Measurements from ENCODE around the gene COG8.

The COG8 gene

DNA sequence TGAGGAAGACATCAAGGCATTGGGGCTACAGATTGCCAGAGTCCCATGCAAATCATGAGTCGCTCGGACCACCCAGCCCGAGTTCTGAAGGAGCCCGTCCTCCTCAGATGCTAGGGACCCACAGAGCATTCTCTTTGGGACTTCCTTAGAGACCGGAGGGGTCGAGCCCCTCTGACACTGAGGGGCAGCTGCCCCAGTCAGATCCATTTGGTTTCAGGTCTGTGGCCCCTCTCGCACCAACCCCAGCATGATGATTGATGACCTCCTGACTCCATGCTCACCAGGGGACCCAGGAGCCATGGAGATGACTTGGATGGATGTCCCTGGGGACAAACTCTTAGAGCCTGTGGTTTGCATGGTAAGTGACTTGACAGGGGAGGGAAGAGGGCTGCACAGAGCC, 17.0 kb downstream of the COG8 start:
- peak overlapping the region; percentile 43 for H3K9ac ChIP-seq
- H3K27ac ChIP-seq, result peak overlapping the region; percentile 55; the same call in 1 of the 2 replicates
- peaks cover 100% of the 10 kb centered on the region for H3K36me3 ChIP-seq
- H3K4me3 ChIP-seq, result peak overlapping the region; percentile 5; the same call in 1 of the 2 replicates
- no peaks in the 10 kb centered on the region for H3K9me3 ChIP-seq
- no peak for TF ChIP-seq Cebpa-rat (IDR thresholded peaks at IDR 0.05)
- H4K20me1 ChIP-seq, result peaks cover 99% of the 10 kb centered on the region
- no peaks in the 10 kb centered on the region for H3K27me3 ChIP-seq
- H3K4me2 ChIP-seq, result peak overlapping the region; percentile 81
- H3K4me1 ChIP-seq, result peaks cover 78% of the 10 kb centered on the region

DNA sequence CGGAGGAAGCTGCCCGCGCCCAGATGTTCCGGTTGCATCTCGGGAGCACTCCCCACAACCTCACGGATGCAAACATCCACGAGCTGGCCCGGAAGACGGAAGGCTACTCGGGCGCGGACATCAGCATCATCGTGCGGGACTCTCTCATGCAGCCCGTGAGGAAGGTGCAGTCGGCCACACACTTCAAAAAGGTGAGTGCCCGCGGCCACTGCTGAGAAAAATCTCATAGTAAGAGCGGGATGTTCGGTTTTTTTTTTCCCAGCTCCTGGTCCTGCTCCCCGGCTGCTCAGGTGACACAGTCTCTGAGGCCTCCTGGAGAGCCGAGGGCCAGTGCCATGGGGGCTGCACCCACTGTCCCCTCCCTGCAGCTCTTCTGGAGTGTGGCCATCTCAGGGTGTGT, 18.3 kb downstream of the COG8 start:
- Histone ChIP-seq H3K36me3 (peaks cover 100% of the 10 kb centered on the region), H3K4me3 (peak overlapping the region; percentile 44; the same call in 1 of the 2 replicates), H3K27ac (peak overlapping the region; percentile 60), H3K4me1 (peaks cover 66% of the 10 kb centered on the region), H3K9me3 (no peaks in the 10 kb centered on the region), H3K27me3 (no peaks in the 10 kb centered on the region), H4K20me1 (peaks cover 99% of the 10 kb centered on the region), H3K9ac (peak overlapping the region; percentile 33), H3K4me2 (peak overlapping the region; percentile 81)
- no peak for TF ChIP-seq Cebpa-rat (IDR thresholded peaks at IDR 0.05)

- peak overlapping the region; percentile 81 for H3K4me2 ChIP-seq
- H3K9ac ChIP-seq, result peak overlapping the region; percentile 33
Observed at GRCh38 chr16:69320740-69321073, 18.7 kb downstream of the COG8 start.

GRCh38 chr16:69319826-69320739, 19.3 kb downstream of the COG8 start:
- peak overlapping the region; percentile 60 for H3K27ac ChIP-seq
- H3K4me1 ChIP-seq, result peaks cover 56% of the 10 kb centered on the region
- H4K20me1 ChIP-seq, result peaks cover 99% of the 10 kb centered on the region
- H3K4me3 ChIP-seq, result peak overlapping the region; percentile 44; the same call in 1 of the 2 replicates
- H3K27me3 ChIP-seq, result no peaks in the 10 kb centered on the region
- peak overlapping the region; percentile 33 for H3K9ac ChIP-seq
- H3K4me2 ChIP-seq, result peak overlapping the region; percentile 81
- H3K36me3 ChIP-seq, result peaks cover 100% of the 10 kb centered on the region
- H3K9me3 ChIP-seq, result no peaks in the 10 kb centered on the region
- no peak for TF ChIP-seq Cebpa-rat (IDR thresholded peaks at IDR 0.05)

More at GRCh38 chr16:69320740-69321073, 18.7 kb downstream of the COG8 start:
- Histone ChIP-seq H3K4me1 (peaks cover 62% of the 10 kb centered on the region), H3K4me3 (peak overlapping the region; percentile 44; the same call in 1 of the 2 replicates), H3K27ac (peak overlapping the region; percentile 60), H3K27me3 (no peaks in the 10 kb centered on the region), H3K9me3 (no peaks in the 10 kb centered on the region), H4K20me1 (peaks cover 99% of the 10 kb centered on the region), H3K36me3 (peaks cover 100% of the 10 kb centered on the region)
- no peak for TF ChIP-seq Cebpa-rat (IDR thresholded peaks at IDR 0.05)

DNA sequence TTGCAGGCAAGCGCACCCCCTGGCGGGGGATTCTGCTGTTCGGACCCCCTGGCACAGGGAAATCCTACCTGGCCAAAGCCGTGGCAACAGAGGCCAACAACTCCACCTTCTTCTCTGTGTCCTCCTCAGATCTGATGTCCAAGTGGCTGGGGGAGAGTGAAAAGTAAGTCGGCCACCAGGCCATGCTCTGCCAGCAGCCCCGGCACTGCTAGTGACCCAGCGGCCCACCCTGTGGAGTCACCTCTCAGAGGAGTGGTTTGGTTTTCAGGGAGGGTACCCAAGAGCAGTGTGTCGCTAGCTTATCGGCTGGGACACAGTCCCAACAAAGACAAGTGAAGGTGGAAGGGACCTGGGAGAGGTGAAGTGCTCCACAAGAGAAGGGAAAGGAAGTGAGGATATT, 20.0 kb downstream of the COG8 start:
- no peaks in the 10 kb centered on the region for H3K9me3 ChIP-seq
- no peaks in the 10 kb centered on the region for H3K27me3 ChIP-seq
- peaks cover 49% of the 10 kb centered on the region for H3K4me1 ChIP-seq
- H3K27ac ChIP-seq, result 0 out of 2 replicates have a peak overlapping the region, but pooled peaks have one; percentile 60
- no peak for TF ChIP-seq Cebpa-rat (IDR thresholded peaks at IDR 0.05)
- H4K20me1 ChIP-seq, result peaks cover 99% of the 10 kb centered on the region
- no peak overlapping the region for H3K9ac ChIP-seq
- no peak overlapping the region for H3K4me3 ChIP-seq
- H3K36me3 ChIP-seq, result peaks cover 100% of the 10 kb centered on the region
- no peak overlapping the region for H3K4me2 ChIP-seq

DNA sequence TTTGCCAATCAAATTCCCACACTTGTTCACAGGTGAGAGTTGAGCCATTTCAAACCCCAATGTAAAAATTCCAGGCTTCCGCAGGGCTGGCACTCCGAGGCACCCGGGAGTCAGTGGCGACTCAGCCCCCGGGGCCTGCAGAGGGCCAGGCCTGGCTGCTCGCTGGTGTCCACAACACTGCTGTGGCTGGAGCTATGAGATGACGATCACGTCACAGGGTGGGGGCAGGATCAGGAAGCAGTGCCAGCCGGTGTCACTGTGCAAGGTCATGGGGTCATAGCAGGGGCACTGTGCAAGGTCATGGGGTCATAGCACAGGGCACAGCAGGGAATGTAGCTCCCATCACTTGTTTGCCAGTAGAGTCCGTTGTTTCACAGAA, 20.5 kb downstream of the COG8 start:
- Histone ChIP-seq H3K36me3 (peaks cover 100% of the 10 kb centered on the region), H3K27me3 (no peaks in the 10 kb centered on the region), H3K27ac (0 out of 2 replicates have a peak overlapping the region, but pooled peaks have one; percentile 60), H3K9ac (no peak overlapping the region), H3K4me3 (no peak overlapping the region), H3K9me3 (no peaks in the 10 kb centered on the region), H3K4me2 (no peak overlapping the region), H4K20me1 (peaks cover 99% of the 10 kb centered on the region), H3K4me1 (peaks cover 49% of the 10 kb centered on the region)
- no peak for TF ChIP-seq Cebpa-rat (IDR thresholded peaks at IDR 0.05)

GRCh38 chr16:69318177-69318910, 21.0 kb downstream of the COG8 start:
- no peak overlapping the region for H3K27ac ChIP-seq

DNA sequence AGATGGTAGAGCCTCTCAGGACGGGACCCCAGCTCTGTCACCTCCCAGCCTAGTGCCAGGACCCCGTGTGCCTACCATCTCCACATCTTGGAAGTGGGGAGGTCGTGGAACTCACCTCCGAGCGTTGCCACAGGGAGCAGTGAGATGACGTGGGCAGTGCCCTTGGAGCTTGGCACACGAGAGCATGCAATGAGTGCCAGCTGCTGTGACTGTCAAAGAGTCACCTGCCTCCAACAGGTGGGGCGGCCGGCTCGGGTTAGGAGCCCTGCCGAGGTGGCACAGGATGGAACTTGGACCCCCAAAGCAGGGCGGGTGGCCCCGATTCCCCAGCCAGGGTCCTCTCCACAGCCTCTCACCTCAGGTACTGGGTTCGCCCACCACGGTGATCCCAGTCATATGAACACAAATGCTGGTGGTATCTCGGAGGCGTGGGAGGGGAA, 22.7 kb downstream of the COG8 start:
- H3K9me3 ChIP-seq, result no peaks in the 10 kb centered on the region

More at GRCh38 chr16:69318177-69318910, 21.0 kb downstream of the COG8 start:
- Histone ChIP-seq H3K9ac (no peak overlapping the region), H4K20me1 (peaks cover 99% of the 10 kb centered on the region), H3K27me3 (no peaks in the 10 kb centered on the region), H3K36me3 (peaks cover 100% of the 10 kb centered on the region), H3K4me1 (peaks cover 49% of the 10 kb centered on the region), H3K4me2 (no peak overlapping the region), H3K4me3 (no peak overlapping the region), H3K9me3 (no peaks in the 10 kb centered on the region)
- no peak for TF ChIP-seq Cebpa-rat (IDR thresholded peaks at IDR 0.05)

GRCh38 chr16:69315486-69316311, 23.7 kb downstream of the COG8 start:
- Histone ChIP-seq H4K20me1 (peaks cover 93% of the 10 kb centered on the region), H3K9me3 (no peaks in the 10 kb centered on the region)

More for the DNA sequence above, 22.7 kb downstream of the COG8 start:
- no peak overlapping the region for H3K4me3 ChIP-seq
- H3K27ac ChIP-seq, result no peak overlapping the region
- H3K4me2 ChIP-seq, result no peak overlapping the region
- peaks cover 99% of the 10 kb centered on the region for H4K20me1 ChIP-seq
- no peak for TF ChIP-seq Cebpa-rat (IDR thresholded peaks at IDR 0.05)
- H3K36me3 ChIP-seq, result peaks cover 89% of the 10 kb centered on the region
- no peak overlapping the region for H3K9ac ChIP-seq
- H3K27me3 ChIP-seq, result no peaks in the 10 kb centered on the region
- peaks cover 48% of the 10 kb centered on the region for H3K4me1 ChIP-seq

More at GRCh38 chr16:69315486-69316311, 23.7 kb downstream of the COG8 start:
- Histone ChIP-seq H3K27ac (no peak overlapping the region), H3K36me3 (peaks cover 80% of the 10 kb centered on the region), H3K9ac (peak overlapping the region; percentile 7; the same call in 1 of the 2 replicates), H3K4me2 (no peak overlapping the region), H3K27me3 (no peaks in the 10 kb centered on the region), H3K4me1 (peaks cover 39% of the 10 kb centered on the region), H3K4me3 (no peak overlapping the region)
- no peak for TF ChIP-seq Cebpa-rat (IDR thresholded peaks at IDR 0.05)
